Measurements from ENCODE around the gene YIF1B. TPM values are rescaled to one million over a fixed set of nuclear protein-coding genes. Genes with fewer than 3 reads are reported as not detected.

Gene YIF1B
- total and polyA plus RNA-seq, 2 donors (not counting 1 experiment from before 2014, with no cell fraction given) = 31.6 to 58.3 TPM

GRCh38 chr19:38263689-38264485, 51.9 kb downstream of the YIF1B start:
- Histone ChIP-seq H3K27me3 (replicated peaks in 1 of 4; ENCODE audit: control extremely low read depth in 1 of 4, control insufficient read depth in 3 of 4, insufficient read depth in 4 of 4, low read length in 3 of 4) (no peaks in the 10 kb centered on the region), H3K9me3 (ENCODE audit: control extremely low read depth in 1 of 3, control insufficient read depth in 2 of 3, insufficient read depth in 1 of 3, low read length in 2 of 3) (no peaks in the 10 kb centered on the region), H3K79me2 (ENCODE audit: control insufficient read depth, insufficient read depth, low read length) (peaks cover 39% of the 10 kb centered on the region), H2AFZ (ENCODE audit: insufficient read depth, low read depth, low read length, poor library complexity, severe bottlenecking) (peak overlapping the region; percentile 84), H3K4me2 (replicated peaks; ENCODE audit: low read depth, low read length, poor library complexity, severe bottlenecking) (peak overlapping the region; percentile 87), H3K9ac (ENCODE audit: low read length) (peak overlapping the region; percentile 84), H4K20me1 (ENCODE audit: control insufficient read depth, insufficient read depth, low read length, poor library complexity, severe bottlenecking) (no peaks in the 10 kb centered on the region), H3K36me3 (replicated peaks in 1 of 2; ENCODE audit: control extremely low read depth in 1 of 2, control insufficient read depth in 1 of 2, extremely low read depth in 1 of 2, insufficient read depth in 2 of 2, low read length in 1 of 2) (no peaks in the 10 kb centered on the region), H3K27ac (ENCODE audit: low read length in 2 of 2) (peak overlapping the region; percentile 83 to 98), H3K4me1 (ENCODE audit: control insufficient read depth in 2 of 2, insufficient read depth in 2 of 2, low read length in 2 of 2) (peaks cover 20 to 26% of the 10 kb centered on the region in 2 donors), H3K4me3 (ENCODE audit: control extremely low read depth in 1 of 5, extremely low read depth in 1 of 5, insufficient read depth in 1 of 5, low read depth in 2 of 5, low read length in 4 of 5) (peak overlapping the region in 4 of 5 experiments; percentile 67 to 87 (median 71))
- DNase-seq (peak; percentile 95), ATAC-seq (ENCODE audit: low read depth) (peak; percentile 91)
- no peak for TF ChIP-seq EZH2 (IDR thresholded peaks at IDR 0.05; ENCODE audit: borderline replicate concordance, insufficient read depth, low read depth, low read length, poor library complexity, severe bottlenecking)
- TF ChIP-seq, protein P1, sequence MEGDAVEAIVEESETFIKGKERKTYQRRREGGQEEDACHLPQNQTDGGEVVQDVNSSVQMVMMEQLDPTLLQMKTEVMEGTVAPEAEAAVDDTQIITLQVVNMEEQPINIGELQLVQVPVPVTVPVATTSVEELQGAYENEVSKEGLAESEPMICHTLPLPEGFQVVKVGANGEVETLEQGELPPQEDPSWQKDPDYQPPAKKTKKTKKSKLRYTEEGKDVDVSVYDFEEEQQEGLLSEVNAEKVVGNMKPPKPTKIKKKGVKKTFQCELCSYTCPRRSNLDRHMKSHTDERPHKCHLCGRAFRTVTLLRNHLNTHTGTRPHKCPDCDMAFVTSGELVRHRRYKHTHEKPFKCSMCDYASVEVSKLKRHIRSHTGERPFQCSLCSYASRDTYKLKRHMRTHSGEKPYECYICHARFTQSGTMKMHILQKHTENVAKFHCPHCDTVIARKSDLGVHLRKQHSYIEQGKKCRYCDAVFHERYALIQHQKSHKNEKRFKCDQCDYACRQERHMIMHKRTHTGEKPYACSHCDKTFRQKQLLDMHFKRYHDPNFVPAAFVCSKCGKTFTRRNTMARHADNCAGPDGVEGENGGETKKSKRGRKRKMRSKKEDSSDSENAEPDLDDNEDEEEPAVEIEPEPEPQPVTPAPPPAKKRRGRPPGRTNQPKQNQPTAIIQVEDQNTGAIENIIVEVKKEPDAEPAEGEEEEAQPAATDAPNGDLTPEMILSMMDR (IDR thresholded peaks at IDR 0.05) = no peak
- ChIA-PET POLR2A (interaction anchor here (0.6 to 2.5 kb wide), 9 partner anchors 8 to 597 kb away, joined by 3 to 13 read pairs (median 4); partner anchors contain the start of genes FAM98C, PPP1R14A, PSMD8 and SIPA1L3), CTCF (interaction anchor here (0.9 to 3.2 kb wide), 6 partner anchors 9 to 72 kb away, joined by 3 to 23 read pairs (median 10); partner anchors contain the start of genes CATSPERG, KCNK6 and PPP1R14A)
- no peaks in the 10 kb centered on the region for H3K27me3 Mint-ChIP-seq
- WGBS (ENCODE audit: insufficient coverage) = 3% methylated on average over 34 of the region's 34 CpGs
- peaks cover 39% of the 10 kb centered on the region for H3K4me1 Mint-ChIP-seq
- H3K27ac Mint-ChIP-seq = peak overlapping the region; percentile 99
- intact Hi-C loops (cut with micrococcal nuclease) = loop anchor here (1.0 kb wide), 6 partner anchors 11 to 666 kb away; partner anchors contain the start of genes MRPS12, PSMD8 and SARS2
- peak overlapping the region; percentile 98 for H3K4me3 Mint-ChIP-seq
- no peaks in the 10 kb centered on the region for H3K9me3 Mint-ChIP-seq (ENCODE audit: insufficient read depth)

All from B cell (primary cell).